Esophagus muscularis mucosa (tissue), 4 donors: Measurements from ENCODE around the gene MAST3. TPM values are rescaled to one million over a fixed set of nuclear protein-coding genes. Genes with fewer than 3 reads are reported as not detected.

Experiments used
- DNase-seq: peaks from one replicate; pipeline ENCODE4 v3.0.0-alpha.2; 2017; ENCODE audit errors: extremely low spot score
- H3K27ac ChIP-seq, 4 donors: fragments of 200-600 bp; sonication (generic); replicated peaks in 1 of 4; 1 replicate in 3 of 4; 2 replicates in 1 of 4; pipeline ENCODE4 v1.5.1; 2016 to 2019; ENCODE audit warnings: mild to moderate bottlenecking in 1 of 4
- H3K27me3 ChIP-seq, 4 donors: fragments of 200-600 bp; sonication (generic); one replicate each; pipeline versions ENCODE4 v1.5.1 to v1.6.0; 2016 to 2019
- H3K36me3 ChIP-seq, 4 donors: fragments of 200-600 bp; sonication (generic); one replicate each; pipeline ENCODE4 v1.5.1; 2016 to 2019
- H3K4me1 ChIP-seq, 4 donors: fragments of 200-600 bp; sonication (generic); one replicate each; pipeline ENCODE4 v1.5.1; 2016 to 2019
- H3K4me3 ChIP-seq, 4 donors: fragments of 200-600 bp; sonication (generic); 1 replicate in 2 of 4; 2 replicates in 2 of 4; pipeline ENCODE4 v1.5.1; 2016 to 2019; ENCODE audit warnings: mild to moderate bottlenecking in 4 of 4, moderate library complexity in 1 of 4
- H3K9me3 ChIP-seq, 4 donors: fragments of 200-600 bp; sonication (generic); 1 replicate in 3 of 4; 2 replicates in 1 of 4; pipeline ENCODE4 v1.5.1; 2016 to 2019
- CTCF ChIP-seq, 3 experiments: fragments of 200-600 bp in 2 of 3; fragments of 450-650 bp in 1 of 3; sonication (generic) in 2 of 3; IDR thresholded peaks; one replicate each; pipeline ENCODE4 v1.5.1; 2017 to 2019; ENCODE audit warnings: antibody characterized with exemption in 3 of 3, mild to moderate bottlenecking in 2 of 3, moderate library complexity in 1 of 3
- EP300 ChIP-seq: sonication (generic); formaldehyde crosslinking; IDR thresholded peaks from one replicate; pipeline ENCODE4 v1.6.1; 2017; ENCODE audit warnings: antibody characterized with exemption
- POLR2A ChIP-seq: fragments of 450-650 bp; IDR thresholded peaks from one replicate; pipeline ENCODE4 v1.6.1; 2017; ENCODE audit warnings: antibody characterized with exemption, moderate library complexity, mild to moderate bottlenecking, low read depth
- POLR2AphosphoS5 ChIP-seq, 2 donors: sonication (generic); formaldehyde crosslinking; IDR thresholded peaks; one replicate each; pipeline ENCODE4 v1.6.1; 2017; ENCODE audit warnings: antibody characterized with exemption in 2 of 2
- WGBS: methylation state at CpG from one replicate; pipeline ENCODE4 v1.1.5; 2018; 5-methylcytosine and 5-hydroxymethylcytosine counted together
- intact Hi-C: fragments of 100-400 bp; cut with DNase I; formaldehyde crosslinking; loops from one replicate; pipeline ENCODE4 v1.15.1; 2023
- total RNA-seq, 4 donors: library from RNA; depleted of rRNA; stranded (reverse); fragments of >200 nt; gene quantifications; one replicate each; pipeline versions ENCODE4 v1.1.0 to v1.2.1, GENCODE V29; 2016

Gene MAST3
- total RNA-seq, 4 donors from 2014 or later = 5.0 to 8.5 (median 6.4) TPM

- H3K4me3 ChIP-seq = no peak overlapping the region
- H3K27me3 ChIP-seq = no peaks in the 10 kb centered on the region
- no peak overlapping the region for H3K27ac ChIP-seq
- H3K4me1 ChIP-seq = no peaks in the 10 kb centered on the region
- TF ChIP-seq EP300 (no peak), CTCF (IDR thresholded peaks at IDR 0.05) (no peak), POLR2AphosphoS5 (IDR thresholded peaks at IDR 0.05) (no peak), POLR2A (no peak)
- peaks cover 7 to 88% (median 60%) of the 10 kb centered on the region in 4 donors for H3K36me3 ChIP-seq
- no peak for DNase-seq
- WGBS = 94% methylated on average over 9 of the region's 9 CpGs
- H3K9me3 ChIP-seq = no peaks in the 10 kb centered on the region
- intact Hi-C loops = no loop called here
These were observed 40.2 kb downstream of the MAST3 start for GRCh38 chr19:18137657-18138339.

- intact Hi-C loops = no loop called here
- H3K4me3 ChIP-seq = no peak overlapping the region
- H3K27me3 ChIP-seq = no peaks in the 10 kb centered on the region
- H3K9me3 ChIP-seq = no peaks in the 10 kb centered on the region
- H3K36me3 ChIP-seq = peaks cover 12 to 93% (median 68%) of the 10 kb centered on the region in 4 donors
- no peak overlapping the region for H3K27ac ChIP-seq
- no peak for DNase-seq
- no peak for TF ChIP-seq POLR2A
- TF ChIP-seq EP300 = no peak
- no peak for TF ChIP-seq POLR2AphosphoS5 (IDR thresholded peaks at IDR 0.05)
- no peak for TF ChIP-seq CTCF (IDR thresholded peaks at IDR 0.05)
- no peaks in the 10 kb centered on the region for H3K4me1 ChIP-seq
- 95% methylated on average over 1 of the region's 1 CpG for WGBS
These were observed 42.9 kb downstream of the MAST3 start for GRCh38 chr19:18140473-18140872.

- intact Hi-C loops = no loop called here
- peaks cover 12 to 93% (median 70%) of the 10 kb centered on the region in 4 donors for H3K36me3 ChIP-seq
These were observed 43.5 kb downstream of the MAST3 start for GRCh38 chr19:18141031-18141430.

GRCh38 chr19:18143902-18144301, 46.3 kb downstream of the MAST3 start:
- no peak overlapping the region for H3K27ac ChIP-seq
- intact Hi-C loops = no loop called here
- no peaks in the 10 kb centered on the region for H3K27me3 ChIP-seq
- TF ChIP-seq POLR2A = no peak
- TF ChIP-seq EP300 = no peak
- TF ChIP-seq CTCF (IDR thresholded peaks at IDR 0.05) = no peak
- H3K4me1 ChIP-seq = no peaks in the 10 kb centered on the region
- 90% methylated on average over 3 of the region's 3 CpGs for WGBS
- peaks cover 12 to 93% (median 68%) of the 10 kb centered on the region in 4 donors for H3K36me3 ChIP-seq
- no peaks in the 10 kb centered on the region for H3K9me3 ChIP-seq
- no peak for DNase-seq
- H3K4me3 ChIP-seq = no peak overlapping the region

More at GRCh38 chr19:18141031-18141430, 43.5 kb downstream of the MAST3 start:
- no peak for DNase-seq
- H3K4me3 ChIP-seq = no peak overlapping the region
- no peaks in the 10 kb centered on the region for H3K4me1 ChIP-seq
- H3K9me3 ChIP-seq = no peaks in the 10 kb centered on the region
- no peak for TF ChIP-seq POLR2AphosphoS5 (IDR thresholded peaks at IDR 0.05)
- no peak for TF ChIP-seq CTCF (IDR thresholded peaks at IDR 0.05)
- TF ChIP-seq POLR2A = no peak
- TF ChIP-seq EP300 = no peak
- H3K27ac ChIP-seq = no peak overlapping the region
- 95% methylated on average over 6 of the region's 6 CpGs for WGBS
- H3K27me3 ChIP-seq = no peaks in the 10 kb centered on the region

GRCh38 chr19:18144361-18144760, 46.8 kb downstream of the MAST3 start:
- 91% methylated on average over 10 of the region's 16 CpGs for WGBS
- H3K36me3 ChIP-seq = peaks cover 12 to 93% (median 67%) of the 10 kb centered on the region in 4 donors
- H3K27ac ChIP-seq = no peak overlapping the region
- H3K4me1 ChIP-seq = no peaks in the 10 kb centered on the region
- no peak for DNase-seq
- TF ChIP-seq POLR2A (no peak), POLR2AphosphoS5 (IDR thresholded peaks at IDR 0.05) (no peak), EP300 (no peak)
- intact Hi-C loops = no loop called here
- H3K4me3 ChIP-seq = no peak overlapping the region
- H3K9me3 ChIP-seq = no peaks in the 10 kb centered on the region
- no peaks in the 10 kb centered on the region for H3K27me3 ChIP-seq
